Adrenal gland (tissue), 12 donors: Measurements from ENCODE around the gene RPL29. TPM values are rescaled to one million over a fixed set of nuclear protein-coding genes. Genes with fewer than 3 reads are reported as not detected.

Source experiments
- DNase-seq, 7 donors: peaks; one replicate each; pipeline ENCODE4 v3.0.0-alpha.2; 2019 to 2020
- H3K27ac ChIP-seq, 5 donors: fragments of 200-600 bp; sonication (generic) in 4 of 5; 1 replicate in 3 of 5; 2 replicates in 2 of 5; pipeline versions ENCODE4 v1.5.1 to v1.8.0; 2016 to 2020; ENCODE audit warnings: mild to moderate bottlenecking in 1 of 5
- H3K27me3 ChIP-seq: fragments of 200-600 bp; 2 replicates; pipeline ENCODE4 v1.8.0; 2021
- H3K36me3 ChIP-seq, 2 donors: fragments of 200-600 bp; replicated peaks in 1 of 2; 1 replicate in 1 of 2; 2 replicates in 1 of 2; pipeline versions ENCODE4 v1.5.1 to v1.8.0; 2018 to 2022
- H3K4me1 ChIP-seq, 2 donors: fragments of 200-600 bp; replicated peaks in 1 of 2; 1 replicate in 1 of 2; 2 replicates in 1 of 2; pipeline versions ENCODE4 v1.5.1 to v1.8.0; 2018 to 2021
- H3K4me3 ChIP-seq, 4 donors: fragments of 200-600 bp; sonication (generic) in 3 of 4; one replicate each; pipeline ENCODE4 v1.5.1; 2016 to 2018
- H3K9me3 ChIP-seq, 3 donors: fragments of 200-600 bp; sonication (generic) in 1 of 3; replicated peaks in 1 of 3; 1 replicate in 2 of 3; 2 replicates in 1 of 3; pipeline versions ENCODE4 v1.5.1 to v1.8.0; 2016 to 2021
- CTCF ChIP-seq, 6 experiments: fragments of 450-650 bp in 4 of 6; fragments of 200-600 bp in 2 of 6; sonication (generic) in 1 of 6; IDR thresholded peaks; 1 replicate in 5 of 6; 2 replicates in 1 of 6; pipeline versions ENCODE4 v1.5.1 to v1.8.0; 2016 to 2021; ENCODE audit warnings: antibody characterized with exemption in 6 of 6, mild to moderate bottlenecking in 2 of 6, moderate library complexity in 1 of 6
- POLR2A ChIP-seq, 2 donors: fragments of 450-650 bp; IDR thresholded peaks; one replicate each; pipeline ENCODE4 v1.6.1; 2017; ENCODE audit warnings: antibody characterized with exemption in 2 of 2, mild to moderate bottlenecking in 2 of 2, moderate library complexity in 1 of 2
- WGBS, 4 donors: extraction: QIAGEN DNeasy Blood & Tissue Kit in 2 of 4; methylation state at CpG; one replicate each; pipeline versions ENCODE4 v1.1.5 to v1.1.7; 2013 to 2017; 5-methylcytosine and 5-hydroxymethylcytosine counted together
- intact Hi-C, 2 donors: fragments of 100-400 bp; cut with DNase I; formaldehyde crosslinking; loops; one replicate each; pipeline versions ENCODE4 v1.14.1 to v1.15.0; 2022 to 2023
- polyA plus RNA-seq, 3 donors: library from polyadenylated mRNA; stranded (reverse); fragments of 200-250 nt in 2 of 3; fragments of 350-450 nt in 1 of 3; fragmentation: Illumina TruSeq in 1 of 3; extraction: RNeasy Lipid Tissue Mini Kit (QIAGEN cat#74804) in 1 of 3; gene quantifications; one replicate each; pipeline ENCODE4 v1.2.3, GENCODE V29; 2013 to 2014
- small RNA-seq, 2 donors: library from RNA; depleted of rRNA; stranded (forward); fragments of <200 nt; gene quantifications; one replicate each; pipeline ENCODE3, GENCODE V24; 2016
- total RNA-seq, 9 donors: library from RNA; depleted of rRNA in 4 of 9; stranded (reverse); fragments of >200 nt in 4 of 9; fragments of 120-200 nt in 1 of 9; fragmentation: NEBNext Ultra II Directional in 1 of 9; extraction: Animal tissue kit (Norgen Biotek cat#: 25700) in 1 of 9; gene quantifications; one replicate each; pipeline versions ENCODE4 v1.1.0 to v1.2.4, GENCODE V29; 2013 to 2023
- donor health status: healthy with polysubstance abuse.
- donor health status: Bipolar disorder and iron deficiency.
- donor health status: DM: yes; HTN: yes; CAD: no.
- donor health status: DM: no; HTN: no; CAD: no.
- donor health status: DM: no; HTN: no; CAD: no.
- donor health status: DM: yes; HTN: yes; CAD: no.

RPL29 gene
- total and polyA plus RNA-seq, 12 donors: 947 to 3,421 (median 1,448) TPM

GRCh38 chr3:51945926-51946705, 49.6 kb downstream of the RPL29 start:
- intact Hi-C loops: loop anchor here in 1 of 2 donors (10.0 kb wide), 1 partner anchor 49 kb away; the partner anchor contains the start of gene RPL29
- H3K27me3 ChIP-seq: no peaks in the 10 kb centered on the region
- H3K27ac ChIP-seq: no peak overlapping the region
- TF ChIP-seq POLR2A (IDR thresholded peaks at IDR 0.05) (no peak), CTCF (IDR thresholded peaks at IDR 0.05) (no peak)
- H3K4me3 ChIP-seq: no peak overlapping the region
- H3K9me3 ChIP-seq: no peaks in the 10 kb centered on the region
- peaks cover 13 to 14% of the 10 kb centered on the region in 2 donors for H3K4me1 ChIP-seq
- peak in 1 of 7 donors; percentile 4 for DNase-seq
- H3K36me3 ChIP-seq: peaks cover 0 to 30% of the 10 kb centered on the region in 2 donors
- 88 to 93% (median 91%) methylated on average over 13 to 14 of the region's 14 CpGs for WGBS, 4 donors

- intact Hi-C loops: loop anchor here in 1 of 2 donors (10.0 kb wide), 1 partner anchor 50 kb away; the partner anchor contains the start of gene RPL29
- Histone ChIP-seq H3K36me3 (peaks cover 0 to 30% of the 10 kb centered on the region in 2 donors), H3K4me3 (no peak overlapping the region), H3K9me3 (no peaks in the 10 kb centered on the region), H3K27me3 (no peaks in the 10 kb centered on the region), H3K27ac (no peak overlapping the region), H3K4me1 (peaks cover 20 to 23% of the 10 kb centered on the region in 2 donors)
- 83 to 94% (median 92%) methylated on average over 8 to 18 of the region's 18 CpGs for WGBS, 4 donors
- peak in 3 of 7 donors; percentile 7 to 21 (median 15) for DNase-seq
- TF ChIP-seq POLR2A (IDR thresholded peaks at IDR 0.05) (no peak), CTCF (IDR thresholded peaks at IDR 0.05) (no peak)
These were observed 50.5 kb downstream of the RPL29 start for GRCh38 chr3:51945031-51945840.

- TF ChIP-seq POLR2A (IDR thresholded peaks at IDR 0.05) (no peak), CTCF (IDR thresholded peaks at IDR 0.05) (no peak)
- intact Hi-C loops: loop anchor here in 1 of 2 donors (10.0 kb wide), 1 partner anchor 50 kb away; the partner anchor contains the start of gene RPL29
- peak in 2 of 7 donors; percentile 6 to 22 for DNase-seq
- Histone ChIP-seq H3K4me3 (no peak overlapping the region), H3K27me3 (no peaks in the 10 kb centered on the region), H3K36me3 (peaks cover 0 to 30% of the 10 kb centered on the region in 2 donors), H3K4me1 (peaks cover 20 to 30% of the 10 kb centered on the region in 2 donors), H3K27ac (no peak overlapping the region), H3K9me3 (no peaks in the 10 kb centered on the region)
- WGBS, 4 donors: 84 to 92% (median 90%) methylated on average over 5 to 11 of the region's 11 CpGs
These were observed 51.2 kb downstream of the RPL29 start for GRCh38 chr3:51944451-51945021.

Small RNA genes within 50 kb of the gene (small RNA-seq; reads per million reads assigned to genes)
- 0 reads per million in 2 donors for gene AC115284.1

Other genes starting within 250 kb of the RPL29 start
- gene IQCF6, start 216.7 kb downstream of the RPL29 start, total RNA-seq: not detected
- not detected for gene IQCF6, start 216.7 kb downstream of the RPL29 start, polyA plus RNA-seq
- not detected for gene IQCF2, start 134.3 kb downstream of the RPL29 start, total RNA-seq
- gene IQCF2, start 134.3 kb downstream of the RPL29 start, polyA plus RNA-seq: not detected
- gene IQCF5, start 120.3 kb downstream of the RPL29 start, total RNA-seq: not detected
- not detected for gene IQCF5, start 120.3 kb downstream of the RPL29 start, polyA plus RNA-seq
- not detected for gene IQCF1, start 92.5 kb downstream of the RPL29 start, total RNA-seq
- not detected for gene IQCF1, start 92.5 kb downstream of the RPL29 start, polyA plus RNA-seq
- 10 to 100 TPM; 13.4 to 39.8 (median 19.3) TPM for gene RRP9, start 54.0 kb downstream of the RPL29 start, total RNA-seq
- 10 to 100 TPM; 25.1 to 37.1 (median 32.7) TPM for gene RRP9, start 54.0 kb downstream of the RPL29 start, polyA plus RNA-seq
- gene PARP3, start 53.5 kb downstream of the RPL29 start, total RNA-seq: 10 to 100 TPM in 8 of 9 donors, 1 to 10 TPM in 1; 7.8 to 94.1 (median 72.4) TPM
- gene PARP3, start 53.5 kb downstream of the RPL29 start, polyA plus RNA-seq: 10 to 100 TPM; 36.1 to 57.4 (median 56.3) TPM
- under 1 TPM in 7 of 9 donors, not detected in 2; 0.17 to 0.83 (median 0.38) TPM for gene GPR62, start 40.5 kb downstream of the RPL29 start, total RNA-seq
- gene GPR62, start 40.5 kb downstream of the RPL29 start, polyA plus RNA-seq: under 1 TPM; 0.13 to 0.40 (median 0.24) TPM
- gene PCBP4, start 28.4 kb downstream of the RPL29 start, total RNA-seq: 10 to 100 TPM; 15.7 to 41.3 (median 35.6) TPM
- gene PCBP4, start 28.4 kb downstream of the RPL29 start, polyA plus RNA-seq: 100 to 1,000 TPM in 1 of 3 donors, 10 to 100 TPM in 2; 10.7 to 234 (median 87.3) TPM
- gene ABHD14B, start 21.8 kb downstream of the RPL29 start, total RNA-seq: 100 to 1,000 TPM in 6 of 9 donors, 10 to 100 TPM in 3; 40.0 to 177 (median 118) TPM
- gene ABHD14B, start 21.8 kb downstream of the RPL29 start, polyA plus RNA-seq: 100 to 1,000 TPM in 2 of 3 donors, 10 to 100 TPM in 1; 91.8 to 175 (median 152) TPM
- 100 to 1,000 TPM in 3 of 9 donors, 10 to 100 TPM in 6; 29.3 to 162 (median 68.0) TPM for gene ABHD14A, start 20.8 kb downstream of the RPL29 start, total RNA-seq
- 100 to 1,000 TPM in 2 of 3 donors, 10 to 100 TPM in 1; 30.2 to 140 (median 112) TPM for gene ABHD14A, start 20.8 kb downstream of the RPL29 start, polyA plus RNA-seq
- gene ACY1, start 12.4 kb downstream of the RPL29 start, total RNA-seq: 100 to 1,000 TPM in 2 of 9 donors, 10 to 100 TPM in 7; 50.7 to 122 (median 78.1) TPM
- 10 to 100 TPM; 37.3 to 92.4 (median 49.1) TPM for gene ACY1, start 12.4 kb downstream of the RPL29 start, polyA plus RNA-seq
- 10 to 100 TPM in 8 of 9 donors, 1 to 10 TPM in 1; 5.5 to 35.0 (median 16.4) TPM for gene DUSP7, start 60.7 kb upstream of the RPL29 start, total RNA-seq
- 10 to 100 TPM in 1 of 3 donors, 1 to 10 TPM in 2; 5.7 to 10.0 (median 7.7) TPM for gene DUSP7, start 60.7 kb upstream of the RPL29 start, polyA plus RNA-seq
- 1 to 10 TPM; 2.9 to 8.4 (median 6.2) TPM for gene POC1A, start 158.5 kb upstream of the RPL29 start, total RNA-seq
- gene POC1A, start 158.5 kb upstream of the RPL29 start, polyA plus RNA-seq: 1 to 10 TPM; 2.0 to 6.4 (median 2.8) TPM
- gene ALAS1, start 202.3 kb upstream of the RPL29 start, total RNA-seq: 1,000 to 10,000 TPM in 1 of 9 donors, 100 to 1,000 TPM in 8; 233 to 3,700 (median 664) TPM
- gene ALAS1, start 202.3 kb upstream of the RPL29 start, polyA plus RNA-seq: 100 to 1,000 TPM in 2 of 3 donors, 10 to 100 TPM in 1; 64.9 to 849 (median 387) TPM
- under 1 TPM in 5 of 9 donors, not detected in 4; under 0.01 to 0.61 (median 0.13) TPM for gene TLR9, start 229.8 kb upstream of the RPL29 start, total RNA-seq
- gene TLR9, start 229.8 kb upstream of the RPL29 start, polyA plus RNA-seq: under 1 TPM in 2 of 3 donors, not detected in 1; 0.34 to 0.56 TPM
- gene TWF2, start 243.3 kb upstream of the RPL29 start, total RNA-seq: 10 to 100 TPM; 31.7 to 95.6 (median 55.2) TPM
- gene TWF2, start 243.3 kb upstream of the RPL29 start, polyA plus RNA-seq: 10 to 100 TPM; 13.6 to 28.2 (median 26.1) TPM
- gene PPM1M, start 249.9 kb upstream of the RPL29 start, total RNA-seq: 10 to 100 TPM in 8 of 9 donors, 1 to 10 TPM in 1; 3.2 to 28.0 (median 20.4) TPM
- gene PPM1M, start 249.9 kb upstream of the RPL29 start, polyA plus RNA-seq: 10 to 100 TPM in 2 of 3 donors, 1 to 10 TPM in 1; 9.1 to 29.8 (median 23.1) TPM